ENCODE measurements around the gene SND1. TPM values are rescaled to one million over a fixed set of nuclear protein-coding genes. Genes with fewer than 3 reads are reported as not detected.

The SND1 gene
- total and polyA plus RNA-seq, 10 of the 15 experiments (the other 5 are each of a cell fraction or from before 2014, with no cell fraction given) = 52.4 to 270 (median 146) TPM

DNA sequence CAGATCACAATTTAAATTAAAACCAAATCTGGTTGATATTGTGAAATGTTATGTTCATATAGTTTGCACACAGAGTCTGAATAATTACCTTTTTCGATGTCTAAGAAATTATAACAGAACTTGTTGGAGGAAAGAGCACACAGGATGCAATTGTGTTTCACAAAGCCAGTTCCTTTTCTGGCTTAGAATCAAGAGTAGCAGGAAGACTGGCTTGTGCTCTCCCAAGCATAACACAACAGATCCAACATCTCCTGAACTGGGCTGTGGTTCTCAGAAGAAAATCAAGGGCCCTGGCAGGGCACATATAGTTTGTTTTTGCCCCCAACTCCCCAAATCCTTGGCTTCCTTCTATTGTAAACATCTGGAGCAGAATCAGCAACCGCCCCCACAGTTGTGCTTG, 316.6 kb downstream of the SND1 start:
- ATAC-seq (no peak), DNase-seq (ENCODE audit: low read depth, low spot score) (no peak), FAIRE-seq (no peak)
- ChIA-PET RAD21 (ENCODE audit: unreplicated experiment) (no interaction called here), CTCF (no interaction called here), POLR2A (interaction anchor here (0.9 kb wide), 1 partner anchor 203 kb away, joined by 3 read pairs; no protein-coding TSS in a partner anchor), SMC1A (ENCODE audit: uncharacterized antibody, unreplicated experiment) (no interaction called here)
- Histone ChIP-seq H3K4me2 (ENCODE audit: control insufficient read depth, insufficient read depth) (no peak overlapping the region), H2AFZ (ENCODE audit: control insufficient read depth, low read depth, low read length) (no peak overlapping the region), H3K79me2 (ENCODE audit: control insufficient read depth, insufficient read depth, low read length) (no peaks in the 10 kb centered on the region; the same call in 1 of the 2 replicates), H3K9me3 (replicated peaks; ENCODE audit: control insufficient read depth, insufficient read depth, low read length) (no peaks in the 10 kb centered on the region), H3K4me3 (no peak overlapping the region), H3K27me3 (replicated peaks in 1 of 2; ENCODE audit: control insufficient read depth in 2 of 2, insufficient read depth in 2 of 2, low read length in 1 of 2) (no peaks in the 10 kb centered on the region), H3K27ac (ENCODE audit: control insufficient read depth, insufficient read depth) (no peak overlapping the region), H3K9ac (ENCODE audit: control insufficient read depth, insufficient read depth, low read length) (no peak overlapping the region), H4K20me1 (ENCODE audit: control insufficient read depth, insufficient read depth) (no peaks in the 10 kb centered on the region; the same call in 1 of the 2 replicates), H3K36me3 (ENCODE audit: control insufficient read depth in 2 of 2, insufficient read depth in 2 of 2, low read length in 1 of 2) (peaks cover 3 to 4% of the 10 kb centered on the region in 2 experiments; a peak in 2 of 4 replicates), H3K4me1 (ENCODE audit: control insufficient read depth, insufficient read depth, low read length) (no peaks in the 10 kb centered on the region)
- no TSS peak for BruUV-seq (replicated peaks)
- in situ Hi-C loops (cut with MboI) (no loop called here), intact Hi-C loops (cut with micrococcal nuclease; ENCODE audit: unreplicated experiment) (no loop called here)
- TF ChIP-seq TCF3 (IDR thresholded peaks at IDR 0.05; ENCODE audit: borderline replicate concordance, insufficient read depth, low read depth, low read length) (no peak), SMAD5 (IDR thresholded peaks at IDR 0.05; ENCODE audit: low read depth) (no peak), NFIC (IDR thresholded peaks at IDR 0.05; ENCODE audit: low read depth, low read length) (no peak), NFYA (IDR thresholded peaks at IDR 0.05; ENCODE audit: borderline replicate concordance, low read depth, low read length) (no peak), SP1 (IDR thresholded peaks at IDR 0.05; ENCODE audit: low read depth, low read length) (no peak), ATF7 (IDR thresholded peaks at IDR 0.05; ENCODE audit: low read depth) (no peak), FOXK2 (IDR thresholded peaks at IDR 0.05) (no peak), ZNF24 (IDR thresholded peaks at IDR 0.05) (no peak), STAT3 (IDR thresholded peaks at IDR 0.05; ENCODE audit: low read depth, low read length) (no peak), CREB1 (IDR thresholded peaks at IDR 0.05; ENCODE audit: low read depth) (no peak), SIN3A (IDR thresholded peaks at IDR 0.05; ENCODE audit: low read depth, low read length) (no peak), RAD51 (IDR thresholded peaks at IDR 0.05) (no peak), IKZF1 (conservative IDR thresholded peaks at IDR 0.05) (no peak)
- WGBS (ENCODE audit: insufficient coverage, insufficient replicate concordance, low lambda C conversion rate, missing lambda C conversion rate) = 52% methylated on average over 2 of the region's 2 CpGs

Data from GM12878 (cell line).